NCI-H2196 treated with DMSO at 0.1 percent for 48 hours (cell line): ENCODE results near the gene TBXAS1.
A peak's percentile ranks its signal among the peaks of the same experiment; 100 is the strongest.

Experiments
- DNase-seq: peaks from one replicate; lab custom pipeline; 2025; ENCODE audit not compliant: unreplicated experiment; lab: John Stamatoyannopoulos, UW

Gene TBXAS1

DNA sequence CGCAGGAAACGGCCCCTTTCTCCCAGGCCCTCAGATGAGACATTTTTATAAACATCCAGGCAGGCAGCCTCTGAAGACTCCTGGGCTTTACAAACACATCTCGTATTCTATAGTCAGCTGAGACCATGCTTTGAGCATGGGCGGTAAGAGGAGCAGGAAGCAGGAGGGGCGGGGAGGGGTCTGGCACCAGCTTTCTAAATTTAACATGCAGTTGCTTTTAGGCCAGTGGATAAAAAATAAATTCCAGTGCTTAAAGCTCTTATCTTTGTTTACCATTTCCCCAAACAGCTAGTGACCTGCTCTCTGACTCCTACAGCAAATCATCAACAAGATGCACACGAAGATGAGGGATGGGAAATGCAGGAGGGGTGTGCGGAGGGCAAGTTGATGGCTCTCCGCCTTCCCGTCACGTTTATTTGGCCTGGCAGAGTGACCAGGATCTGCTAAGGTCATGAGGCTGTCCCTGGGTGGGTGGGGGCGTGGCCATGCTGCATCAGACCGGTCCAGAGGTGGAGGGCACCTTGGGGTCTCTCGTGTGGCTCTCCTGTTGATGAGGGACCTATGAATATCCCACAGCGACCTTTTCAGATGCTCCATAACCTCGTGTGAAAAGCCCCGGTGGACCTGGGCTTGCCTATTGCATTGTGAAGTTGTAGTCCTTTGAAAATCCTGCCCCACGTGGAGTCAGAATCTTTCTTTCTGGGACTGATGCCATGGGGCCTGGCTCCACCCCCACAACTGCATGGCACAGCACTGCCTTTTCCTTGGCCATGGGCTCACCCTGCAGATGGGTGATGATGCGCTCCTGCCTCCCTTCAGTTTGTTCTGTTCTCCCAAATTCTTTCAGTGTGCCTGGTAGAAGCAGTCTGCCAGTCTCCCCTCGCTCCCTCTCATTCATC, 166.2 kb downstream of the TBXAS1 start:
- DNase-seq = peak; percentile 16

DNA sequence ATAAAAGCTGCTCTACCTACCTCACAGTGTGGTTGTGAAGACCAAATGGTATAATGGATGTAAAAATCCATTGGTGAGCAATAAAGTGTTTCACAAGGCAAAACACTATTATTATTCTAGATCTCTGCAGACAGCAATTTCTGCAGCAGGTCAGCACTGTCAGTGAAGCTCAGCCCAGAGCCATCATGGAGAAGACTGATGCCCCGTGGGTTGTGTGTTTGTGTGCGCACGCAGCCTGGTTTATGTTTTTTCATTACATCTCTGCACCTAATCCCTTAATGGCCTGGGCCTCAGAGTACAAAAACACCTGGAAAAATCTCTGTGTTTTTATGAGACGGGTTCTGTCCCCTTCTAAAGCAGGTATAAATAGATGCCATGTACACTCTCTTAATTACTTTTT, 169.5 kb downstream of the TBXAS1 start:
- DNase-seq = no peak

DNA sequence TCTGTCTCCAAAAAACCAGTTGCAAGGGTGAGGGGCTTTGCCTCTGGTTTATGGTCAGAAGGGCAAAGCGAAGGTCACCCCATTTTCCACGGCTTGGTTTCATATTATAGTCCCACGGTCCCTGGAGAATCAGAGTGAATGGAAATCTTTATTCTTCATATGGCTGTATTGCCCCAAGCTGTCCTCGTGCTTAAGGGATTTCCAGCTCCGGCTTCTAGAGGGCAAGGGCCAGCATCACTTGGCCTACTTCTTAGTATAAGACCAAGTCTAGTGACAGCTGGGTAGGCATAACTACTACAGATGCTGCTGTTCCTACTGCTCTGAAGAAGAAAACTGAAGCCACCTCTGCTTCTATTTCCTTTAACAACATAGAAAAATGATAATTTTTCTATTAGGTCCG, 170.5 kb downstream of the TBXAS1 start:
- DNase-seq = no peak

DNA sequence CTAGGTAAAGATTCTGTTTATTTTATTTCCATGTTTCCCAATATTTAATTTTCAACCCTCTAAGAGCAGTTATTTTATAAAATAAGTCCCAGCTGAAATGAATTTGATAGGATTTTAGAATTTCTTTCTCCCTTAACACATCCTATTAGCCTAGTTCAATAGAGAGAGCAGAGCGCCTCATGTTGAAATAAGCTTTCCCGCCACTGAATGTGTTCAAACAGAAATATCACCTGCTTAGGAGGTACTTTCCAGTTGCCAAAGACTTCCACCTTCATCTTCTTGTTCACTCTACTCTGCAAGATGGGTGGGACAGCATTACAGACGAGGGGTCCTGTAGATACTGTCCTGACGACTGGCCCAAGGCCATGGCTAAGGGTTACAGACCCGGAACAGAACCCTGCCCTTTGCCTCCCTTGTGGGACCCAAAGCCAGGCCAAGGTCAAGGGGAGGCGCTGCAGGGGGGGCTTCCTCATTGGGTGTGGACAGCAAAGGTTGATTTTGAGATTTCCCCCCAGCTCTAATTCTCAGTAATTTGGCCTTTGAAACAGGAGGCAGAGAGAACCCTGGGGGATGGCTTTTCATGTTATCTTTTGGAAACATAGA, 171.7 kb downstream of the TBXAS1 start:
- DNase-seq = no peak

DNA sequence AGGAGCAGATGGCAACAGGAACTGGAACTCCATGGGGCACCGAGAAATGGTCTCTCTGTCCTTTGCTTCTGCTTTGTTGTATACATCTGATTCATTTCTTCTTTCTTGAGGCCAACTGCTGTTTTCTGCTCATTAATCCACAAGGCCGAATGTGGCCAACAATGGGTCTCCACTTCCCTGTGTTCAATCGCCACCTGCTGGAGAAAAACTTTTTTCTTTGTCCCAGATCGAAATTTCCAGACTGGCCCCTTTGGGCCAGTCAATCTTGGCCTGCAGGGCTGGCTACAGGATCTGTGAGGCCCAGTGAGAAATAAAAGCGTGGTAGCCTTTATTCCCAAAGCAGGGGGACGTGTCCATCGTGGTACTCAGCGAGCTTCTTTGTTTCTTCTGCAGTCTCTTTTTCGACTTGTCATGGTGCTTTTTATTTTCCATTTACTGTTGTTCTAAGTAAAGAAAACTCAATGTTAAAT, 174.9 kb downstream of the TBXAS1 start:
- DNase-seq = no peak

DNA sequence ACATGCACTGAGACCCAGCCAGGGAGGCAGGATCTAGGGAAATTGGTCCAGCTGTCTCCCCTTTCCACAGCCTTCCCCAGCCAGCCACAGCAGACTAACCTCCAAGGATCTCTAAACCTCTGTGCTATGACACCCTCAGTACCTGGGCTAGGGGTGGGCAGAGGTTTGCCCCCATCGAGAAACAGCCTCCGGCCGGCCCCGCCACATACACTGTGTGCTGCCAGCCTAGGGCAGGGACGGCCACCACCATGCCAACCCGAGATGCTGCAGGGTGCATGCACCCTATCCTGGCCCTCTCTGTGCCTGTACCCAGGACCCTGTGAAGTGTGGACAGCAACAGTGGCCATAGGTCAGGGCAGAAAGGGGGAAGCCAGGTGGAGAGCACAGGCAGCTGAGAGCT, 175.6 kb downstream of the TBXAS1 start:
- no peak for DNase-seq

DNA sequence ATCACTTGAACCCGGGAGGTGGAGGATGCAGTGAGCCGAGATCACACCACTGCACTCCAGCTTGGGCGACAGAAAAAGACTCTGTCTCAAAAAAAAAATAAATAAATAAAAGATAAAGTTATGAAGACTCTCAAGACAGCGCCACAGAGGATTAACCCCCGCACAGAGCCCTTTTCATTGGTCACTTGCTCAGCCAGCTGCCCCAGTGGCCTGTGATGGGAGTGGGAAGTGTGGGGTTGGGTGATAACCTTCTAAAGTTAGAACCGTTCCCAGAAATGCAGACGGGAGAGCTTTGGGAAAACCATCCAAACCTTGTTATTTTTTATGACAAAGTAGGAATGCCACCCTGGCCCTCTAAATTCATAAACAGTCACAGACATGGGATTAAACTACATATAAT, 176.3 kb downstream of the TBXAS1 start:
- no peak for DNase-seq

DNA sequence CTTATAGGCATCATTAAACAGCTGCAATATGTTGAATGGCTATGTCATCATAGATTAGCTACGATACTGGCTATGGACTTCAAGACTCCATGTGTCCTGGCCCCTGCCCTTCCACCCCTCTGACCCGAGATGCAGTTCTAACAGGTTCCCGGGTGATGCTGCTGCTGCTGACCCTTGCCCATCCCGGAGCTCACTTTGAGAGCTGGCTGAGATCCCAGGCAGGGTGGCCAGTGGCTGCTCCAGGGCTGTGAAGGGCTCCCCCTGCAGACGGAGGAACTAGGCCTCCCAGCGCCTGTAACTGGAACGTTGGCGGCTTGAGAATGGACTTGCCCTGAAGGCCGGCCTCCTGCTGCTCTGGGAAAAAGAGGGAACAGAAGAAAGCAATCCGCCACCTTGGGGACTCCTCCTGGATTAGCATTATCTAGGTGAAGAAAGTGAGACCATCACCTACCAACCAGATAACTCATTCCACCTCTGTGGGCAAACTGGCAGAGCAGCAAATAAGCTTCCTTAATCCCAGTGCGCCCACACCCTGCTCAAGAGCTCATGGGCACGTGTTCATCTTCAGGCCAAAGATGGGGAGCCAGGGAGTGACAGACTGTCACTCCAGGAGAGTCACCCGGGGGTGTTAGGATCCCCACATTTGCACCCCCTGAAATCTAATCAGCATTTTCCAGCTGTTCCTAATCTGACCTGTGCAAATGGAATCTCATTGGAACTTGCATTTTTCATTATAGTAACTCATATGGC, 176.9 kb downstream of the TBXAS1 start:
- DNase-seq = no peak

DNA sequence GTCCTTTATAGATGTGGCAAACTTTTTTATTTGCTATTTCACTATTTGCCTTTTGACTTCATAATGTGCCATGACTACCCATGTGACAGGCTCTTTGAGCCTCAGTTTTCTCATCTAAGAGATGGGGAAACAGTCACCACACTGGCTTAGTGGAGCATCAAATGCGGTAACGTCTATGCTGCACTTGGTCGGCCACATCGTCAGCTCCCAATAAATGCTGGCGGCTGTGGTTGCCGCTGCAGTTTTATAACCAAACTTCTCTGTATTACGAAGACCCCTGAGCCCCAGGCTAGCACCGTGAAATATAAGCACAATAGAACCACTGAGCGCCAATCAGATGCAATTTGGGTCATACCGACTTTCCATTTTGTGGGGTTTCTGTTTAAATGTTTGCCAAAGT, 177.5 kb downstream of the TBXAS1 start:
- DNase-seq = no peak

DNA sequence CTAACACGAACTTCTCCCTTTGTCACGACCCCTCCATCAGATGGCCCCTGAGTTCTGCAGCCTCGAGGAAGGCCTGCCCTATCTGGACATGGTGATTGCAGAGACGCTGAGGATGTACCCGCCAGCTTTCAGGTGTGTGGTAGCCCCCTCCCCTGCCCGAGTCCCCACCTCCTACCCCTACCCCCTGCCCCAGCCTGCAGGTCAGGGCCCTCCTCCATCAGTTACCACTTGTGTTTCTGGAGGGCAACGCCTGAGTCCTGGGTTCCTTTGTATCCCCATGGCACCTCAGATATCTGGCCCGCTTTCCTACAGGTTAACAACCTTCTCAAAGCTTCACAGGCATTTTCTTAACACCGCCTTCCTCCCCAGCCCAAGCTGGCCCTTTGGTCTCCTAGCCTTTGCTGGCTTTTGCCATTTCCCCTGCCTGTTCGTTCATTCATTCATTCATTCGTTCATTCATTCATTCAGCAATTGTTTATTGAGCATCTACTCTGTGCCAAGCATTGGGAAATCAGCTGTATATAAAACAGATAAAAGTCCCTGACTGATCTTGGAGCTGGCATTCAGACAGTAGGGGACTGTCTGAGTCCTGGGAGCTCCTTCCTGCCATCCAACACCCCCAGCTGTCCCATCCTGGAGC, 178.1 kb downstream of the TBXAS1 start:
- DNase-seq = no peak

DNA sequence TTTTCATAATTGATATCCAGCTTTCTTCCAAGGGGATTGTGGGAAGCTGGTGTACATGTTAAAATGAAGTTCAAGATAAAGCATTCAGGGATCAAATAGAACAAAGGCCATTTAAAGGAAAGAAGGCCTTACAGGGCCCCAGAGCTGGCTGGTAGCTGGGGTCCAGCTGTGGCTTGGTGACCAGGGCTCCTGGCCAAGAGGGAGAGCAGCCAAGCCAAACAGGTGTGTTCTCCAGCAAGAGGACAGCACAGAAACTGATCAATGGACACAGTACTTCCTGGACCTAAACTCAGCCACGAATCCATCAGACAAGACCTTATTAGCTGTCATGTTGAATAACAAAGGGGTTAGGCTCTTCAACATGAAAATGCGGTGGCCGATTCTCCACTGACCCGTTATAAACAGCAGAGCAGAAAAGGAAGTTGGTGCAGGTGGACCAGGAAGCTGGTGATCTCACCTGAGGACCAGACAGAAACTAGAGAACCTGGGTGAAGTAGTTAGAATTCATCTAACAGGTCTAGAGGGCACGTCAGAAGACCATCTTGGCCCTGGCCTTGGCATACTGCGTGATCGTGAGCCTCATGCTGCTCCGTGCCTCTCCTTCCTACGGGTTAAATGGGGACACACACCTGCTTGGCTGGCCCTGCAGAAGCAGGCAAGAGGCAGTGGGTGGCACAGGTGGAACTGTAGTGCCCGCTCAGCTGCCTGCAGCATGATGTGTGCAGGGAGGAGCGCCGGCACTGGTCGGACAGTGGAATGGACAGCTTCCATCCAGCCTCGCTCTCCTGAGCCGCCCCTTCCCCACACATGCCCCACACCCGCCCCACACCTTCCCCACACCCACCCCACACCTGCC, 179.9 kb downstream of the TBXAS1 start:
- peak; percentile 80 for DNase-seq

DNA sequence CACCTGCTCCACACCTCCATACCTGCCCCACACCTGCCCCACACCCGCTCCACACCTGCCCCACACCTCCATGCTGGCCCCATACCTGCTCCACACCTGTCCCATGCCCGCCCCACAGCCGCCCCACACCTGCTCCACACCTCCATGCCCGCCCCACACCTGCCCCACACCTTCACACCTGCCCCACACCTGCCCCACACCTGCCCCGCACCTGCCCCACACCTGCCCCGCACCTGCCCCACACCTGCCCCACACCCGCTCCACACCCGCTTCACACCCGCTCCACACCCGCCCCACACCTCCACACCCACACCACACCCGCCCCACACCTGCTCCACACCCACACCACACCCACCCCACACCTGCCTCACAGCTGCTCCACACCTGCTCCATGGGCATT, 180.7 kb downstream of the TBXAS1 start:
- no peak for DNase-seq

DNA sequence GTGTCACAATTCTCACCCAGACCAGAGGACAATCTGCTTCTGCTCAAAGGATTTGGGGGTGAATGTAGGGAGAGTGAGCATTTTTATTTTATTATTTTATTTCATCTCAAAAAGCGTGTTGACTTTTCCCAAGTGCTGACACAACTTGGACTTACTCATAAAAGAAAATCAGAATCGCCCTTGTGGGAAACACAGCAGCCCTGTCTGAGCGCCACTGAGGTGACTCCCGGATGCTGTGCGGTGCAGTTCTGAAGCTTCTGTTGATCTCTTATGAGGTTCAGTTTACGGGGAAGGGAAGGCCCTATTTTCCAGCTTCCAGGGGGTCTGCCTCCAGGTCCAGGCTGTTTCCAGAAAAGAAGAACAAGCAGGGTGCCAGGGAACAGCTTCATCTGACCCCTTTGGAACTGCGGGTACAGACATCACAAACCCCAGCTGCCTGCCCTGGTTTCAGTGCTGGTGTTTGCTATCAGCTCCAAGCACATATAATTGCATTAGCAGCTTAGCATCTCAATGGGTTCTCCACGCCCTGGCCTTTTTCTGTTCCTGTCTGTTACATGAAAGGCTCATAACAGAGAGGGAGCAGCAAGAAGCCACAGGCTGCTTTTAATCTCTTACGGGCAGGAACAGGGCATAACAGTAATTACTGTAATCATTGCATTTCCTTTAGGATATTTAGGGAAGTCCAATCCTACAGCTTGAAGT, 181.3 kb downstream of the TBXAS1 start:
- DNase-seq = no peak

DNA sequence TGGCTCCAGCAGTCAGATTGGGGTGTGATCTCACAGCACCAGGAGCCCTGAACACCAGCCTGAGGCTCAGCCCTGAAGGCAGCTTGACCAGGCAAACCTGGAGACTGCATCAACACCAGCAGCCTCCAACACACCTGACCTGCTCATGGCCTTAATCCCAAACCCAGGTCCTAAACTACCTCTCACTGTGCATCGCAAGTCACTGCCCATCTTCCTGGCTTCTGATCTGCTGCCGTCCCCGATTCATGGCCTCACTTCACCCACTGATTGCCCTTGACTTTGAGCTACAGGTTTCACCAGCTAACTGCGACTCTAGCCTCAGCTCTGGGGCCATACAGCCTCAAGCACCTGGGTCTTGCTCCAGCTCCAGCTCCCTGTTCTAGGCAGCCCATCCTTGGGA, 184.6 kb downstream of the TBXAS1 start:
- no peak for DNase-seq

DNA sequence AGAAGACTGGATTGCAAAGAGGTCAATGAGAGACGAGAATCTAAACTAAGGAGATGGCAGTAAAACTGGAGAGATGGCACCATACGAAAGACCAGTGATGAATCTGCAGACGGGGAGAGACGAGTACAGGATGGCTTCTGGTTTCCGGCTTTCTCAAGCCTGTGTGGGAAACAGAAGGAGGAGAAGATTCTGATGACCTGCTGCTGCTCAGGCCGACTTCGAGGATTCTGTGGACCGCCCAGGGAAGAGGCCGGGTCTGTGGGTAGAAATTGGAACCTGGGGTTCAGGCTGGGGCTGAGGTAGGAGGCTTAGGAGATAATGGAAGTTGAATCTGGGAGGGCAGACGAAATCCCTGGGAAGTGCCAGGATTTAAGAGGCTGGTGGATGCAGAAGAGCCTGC, 185.1 kb downstream of the TBXAS1 start:
- no peak for DNase-seq

DNA sequence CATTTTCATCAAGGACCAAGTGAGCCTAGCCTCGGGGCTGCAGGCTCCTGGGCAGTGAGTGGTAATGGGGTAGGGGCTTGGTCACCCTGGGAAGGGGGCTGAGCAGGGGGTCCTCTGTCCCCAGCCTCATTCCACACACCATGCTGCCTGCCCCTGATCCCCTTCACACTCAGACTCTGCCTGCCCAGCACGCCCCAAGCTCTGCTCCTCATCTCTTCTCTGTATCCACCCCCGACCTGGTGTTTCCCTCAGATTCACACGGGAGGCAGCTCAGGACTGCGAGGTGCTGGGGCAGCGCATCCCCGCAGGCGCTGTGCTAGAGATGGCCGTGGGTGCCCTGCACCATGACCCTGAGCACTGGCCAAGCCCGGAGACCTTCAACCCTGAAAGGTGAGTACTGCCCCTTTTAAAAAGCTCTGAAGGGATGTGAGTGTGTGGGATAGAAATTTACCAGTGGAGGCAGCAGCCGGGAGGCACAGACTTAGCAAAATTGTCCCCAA, 186.5 kb downstream of the TBXAS1 start:
- DNase-seq = no peak

DNA sequence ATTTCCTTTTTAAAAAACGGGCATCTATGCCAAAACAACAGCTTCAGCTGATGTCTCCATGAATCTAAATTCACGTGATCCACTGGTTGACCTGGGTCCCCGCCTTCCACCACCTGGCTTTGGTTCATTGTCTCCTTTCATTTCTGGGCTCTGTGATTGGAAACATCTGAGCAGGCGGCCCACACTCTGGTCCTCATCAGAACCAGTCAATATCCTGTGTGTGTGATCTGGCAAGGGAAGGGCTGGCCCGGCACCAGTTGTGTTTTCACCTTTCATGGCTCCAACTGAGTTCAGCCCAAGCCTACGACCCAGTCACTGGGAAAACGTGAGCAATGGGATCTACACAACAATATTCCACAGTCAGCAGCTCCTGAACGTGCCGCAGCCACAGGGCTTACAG, 187.5 kb downstream of the TBXAS1 start:
- no peak for DNase-seq

DNA sequence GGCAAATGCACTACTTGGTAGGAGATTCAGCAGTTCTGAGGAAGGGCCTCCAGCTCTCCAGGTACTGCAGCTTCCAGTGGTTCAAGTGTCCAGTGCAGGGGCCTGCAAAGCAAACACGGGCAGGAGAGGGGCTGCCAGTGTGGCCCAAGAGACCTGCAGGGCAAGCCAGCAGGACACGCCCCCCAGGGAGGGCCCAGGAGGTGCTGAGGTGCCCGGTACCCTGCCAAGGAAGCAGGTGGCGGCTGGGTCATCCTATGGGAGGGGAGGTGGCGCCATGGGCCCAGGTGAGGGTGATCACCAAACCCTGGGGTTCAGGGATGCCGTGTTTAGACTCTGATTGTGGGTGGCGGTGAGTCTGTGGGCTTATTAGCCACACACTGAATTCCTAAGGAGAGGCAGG, 188.0 kb downstream of the TBXAS1 start:
- no peak for DNase-seq

DNA sequence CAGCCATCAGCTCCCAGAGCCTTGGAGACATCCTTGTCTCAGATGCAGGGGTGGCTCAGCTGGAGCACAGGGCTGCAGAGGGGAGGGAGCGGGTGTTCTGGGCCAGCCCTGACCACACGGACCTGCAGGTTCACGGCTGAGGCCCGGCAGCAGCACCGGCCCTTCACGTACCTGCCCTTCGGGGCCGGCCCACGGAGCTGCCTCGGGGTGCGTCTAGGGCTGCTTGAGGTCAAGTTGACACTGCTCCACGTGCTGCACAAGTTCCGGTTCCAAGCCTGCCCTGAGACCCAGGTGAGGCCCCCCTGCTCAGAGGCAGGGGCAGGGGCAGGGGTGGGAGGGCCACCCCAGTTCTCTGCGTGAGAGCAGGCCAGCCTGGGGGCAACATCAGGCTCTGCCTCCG, 188.5 kb downstream of the TBXAS1 start:
- no peak for DNase-seq
